ENCODE results near the gene POP5.
A peak's percentile ranks its signal among the peaks of the same experiment; 100 is the strongest.
"Not testable (repeated sequence)": the region's sequence is repeated elsewhere in the genome, so short reads cannot be mapped to it uniquely, and the experiment has no call there.

The POP5 gene, protein sequence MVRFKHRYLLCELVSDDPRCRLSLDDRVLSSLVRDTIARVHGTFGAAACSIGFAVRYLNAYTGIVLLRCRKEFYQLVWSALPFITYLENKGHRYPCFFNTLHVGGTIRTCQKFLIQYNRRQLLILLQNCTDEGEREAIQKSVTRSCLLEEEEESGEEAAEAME

DNA sequence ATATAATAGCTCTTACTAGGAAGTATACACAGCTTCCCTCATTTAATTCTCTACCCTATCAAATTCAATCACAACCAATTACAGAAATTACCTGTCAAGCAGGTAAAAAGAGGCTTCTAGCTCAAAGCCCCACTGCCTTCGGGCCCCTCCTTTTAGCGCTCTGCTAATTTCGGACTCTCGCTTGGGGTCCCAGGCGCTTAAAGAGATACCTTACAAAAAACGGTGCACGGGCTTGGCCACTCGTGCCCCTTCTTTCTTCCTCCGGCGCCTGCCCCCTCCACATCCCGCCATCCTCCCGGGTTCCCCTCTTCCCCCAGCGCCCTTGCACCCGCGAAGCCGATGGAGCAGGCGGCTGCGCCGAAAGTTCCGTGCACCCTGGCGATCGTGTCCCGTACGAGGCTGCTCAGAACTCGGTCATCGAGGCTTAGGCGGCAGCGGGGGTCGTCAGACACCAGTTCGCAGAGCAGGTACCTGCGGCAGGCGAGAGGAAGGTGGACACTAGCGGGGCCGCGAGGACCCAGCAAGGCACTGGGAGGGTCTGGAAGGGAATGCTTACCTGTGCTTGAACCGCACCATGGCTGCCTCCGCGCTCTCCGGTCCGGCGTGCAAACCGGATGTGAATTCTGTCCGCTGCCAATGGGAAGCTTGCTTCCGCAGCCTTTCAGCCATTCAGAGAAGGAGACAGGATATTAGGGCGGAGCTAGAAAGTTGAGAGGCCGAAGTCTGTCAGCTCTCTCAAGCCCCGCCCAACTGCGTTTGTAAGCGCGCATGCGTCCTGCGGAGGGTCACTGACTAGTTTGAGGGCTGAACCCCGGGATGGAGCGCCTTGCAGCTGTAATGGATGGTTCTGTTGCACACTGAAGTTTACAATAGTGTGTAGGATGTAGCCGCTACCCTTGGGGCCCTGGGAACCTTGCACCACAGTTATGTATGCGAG is at the start of gene POP5:
Gene POP5, minus strand, starts transcription at position 616 of the 937 bp plus-strand sequence. Its CDS starts 40 bp downstream, at position 576.
- DNase-seq, result peak; percentile 98

DNA sequence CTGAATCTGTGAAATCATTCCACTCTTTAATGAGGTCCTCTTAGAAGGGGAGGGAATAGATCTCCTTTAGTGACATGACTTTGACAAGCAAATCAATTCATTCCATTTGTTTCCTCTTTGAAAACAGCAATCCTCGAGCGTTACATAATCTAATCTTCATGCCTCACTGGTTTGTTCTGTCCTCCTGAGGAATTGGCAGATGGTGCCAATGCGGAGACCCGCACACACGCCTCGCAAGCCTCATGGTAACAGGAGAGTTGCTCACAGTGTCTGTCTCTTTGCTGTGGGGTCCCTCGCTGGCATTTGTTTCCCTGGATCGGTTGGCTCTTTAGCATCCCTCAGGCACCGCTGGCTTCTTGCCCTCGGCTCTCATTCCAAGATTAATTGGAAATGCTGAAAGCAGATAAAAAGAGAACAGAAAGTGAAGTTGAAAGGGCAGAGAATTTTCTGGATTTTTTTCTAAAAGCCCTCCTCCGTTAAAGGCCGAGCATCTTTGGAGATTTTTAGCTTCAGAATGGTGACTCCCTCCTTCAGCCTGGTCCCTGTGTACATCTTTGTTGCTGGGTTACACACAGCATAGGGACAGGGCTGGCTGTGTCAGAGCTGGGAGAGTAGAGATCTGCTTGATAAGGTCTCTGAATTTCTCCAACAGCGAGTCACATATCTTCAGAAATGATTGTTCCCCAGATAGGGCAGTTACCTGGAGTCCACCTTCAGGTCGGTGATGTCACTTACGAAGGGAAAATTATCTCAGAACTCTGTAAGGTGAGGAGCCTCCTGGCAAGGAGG is 49.1 kb upstream of the POP5 start:
- DNase-seq, result no peak

DNA sequence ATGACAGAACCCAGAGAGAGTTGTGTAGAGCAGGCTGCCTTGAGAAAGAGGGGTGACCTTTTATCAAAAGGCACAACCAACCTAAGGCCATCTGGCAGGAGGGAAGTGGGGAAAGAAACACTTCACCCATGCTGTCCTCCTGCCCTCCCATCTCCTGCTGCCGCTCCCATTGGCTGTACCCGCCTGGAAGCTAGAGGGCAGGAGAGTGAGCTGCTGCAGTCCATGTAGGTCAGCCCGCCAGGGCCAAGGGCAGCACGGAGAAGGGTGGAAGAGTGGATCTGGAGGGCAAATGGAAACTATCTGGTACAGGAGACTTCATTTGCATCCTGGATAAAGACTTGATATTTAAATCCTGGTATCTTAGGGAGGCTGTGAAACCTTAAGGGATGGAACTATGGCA is 47.7 kb upstream of the POP5 start:
- DNase-seq, result no peak

DNA sequence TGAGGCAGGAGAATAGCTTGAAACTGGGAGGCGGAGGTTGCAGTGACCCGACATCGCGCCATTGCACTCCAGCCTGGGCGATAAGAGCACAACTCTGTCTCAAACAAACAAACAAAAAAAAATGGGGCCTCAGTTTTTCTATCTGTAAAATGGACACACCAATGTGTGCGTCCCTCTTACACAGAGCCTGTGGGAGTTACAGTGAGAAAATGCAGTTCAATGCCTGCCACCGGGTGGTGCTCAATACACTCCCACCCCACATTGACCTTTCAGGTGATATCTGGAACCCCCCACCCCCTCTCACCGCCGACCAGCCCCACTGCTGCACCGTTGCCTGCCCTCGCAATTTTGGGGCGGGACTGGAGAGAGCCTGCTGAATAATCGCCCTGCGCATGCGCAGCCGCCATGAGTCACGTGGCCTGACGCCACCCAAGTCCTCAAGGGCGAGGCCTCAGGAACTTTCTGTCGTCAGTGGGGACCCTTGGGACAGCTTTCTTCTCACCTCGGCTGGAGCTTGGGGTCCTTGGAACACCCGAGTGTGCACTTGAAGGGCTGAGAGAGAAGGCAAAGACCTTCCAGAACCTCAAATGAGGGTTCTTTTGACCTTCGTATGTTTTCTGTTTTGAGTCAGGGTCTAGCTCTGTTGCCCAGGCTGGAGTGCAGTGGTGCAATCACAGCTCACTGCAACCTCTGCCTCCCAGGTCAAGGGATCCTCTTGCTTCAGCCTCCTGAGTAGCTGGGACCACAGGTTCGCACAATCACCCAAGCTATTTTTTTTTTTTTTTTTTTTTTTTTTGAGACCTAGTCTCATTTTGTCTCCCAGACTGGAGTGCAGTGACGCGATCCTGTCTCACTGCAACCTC is 44.6 kb upstream of the POP5 start:
- no peak for DNase-seq

DNA sequence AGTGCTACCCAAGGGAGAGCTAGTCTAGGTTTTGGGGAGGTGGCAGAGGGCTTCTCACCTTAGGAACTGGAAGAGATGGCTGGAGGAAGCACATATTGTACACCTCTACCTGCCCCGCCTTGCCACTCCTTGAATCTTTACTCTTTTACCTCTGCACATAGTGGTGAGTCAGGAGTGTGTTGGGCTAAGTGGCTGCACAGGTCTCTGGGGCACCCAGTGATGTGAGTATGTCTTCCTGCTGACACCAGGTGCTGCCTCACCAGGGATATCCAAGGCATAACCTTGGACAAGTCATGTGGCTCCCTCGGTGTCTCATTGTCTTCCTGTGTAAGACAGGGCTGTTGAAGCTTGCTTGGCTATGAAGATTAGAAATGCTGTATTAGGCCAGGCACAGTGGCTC is 39.4 kb upstream of the POP5 start:
- no peak for DNase-seq

DNA sequence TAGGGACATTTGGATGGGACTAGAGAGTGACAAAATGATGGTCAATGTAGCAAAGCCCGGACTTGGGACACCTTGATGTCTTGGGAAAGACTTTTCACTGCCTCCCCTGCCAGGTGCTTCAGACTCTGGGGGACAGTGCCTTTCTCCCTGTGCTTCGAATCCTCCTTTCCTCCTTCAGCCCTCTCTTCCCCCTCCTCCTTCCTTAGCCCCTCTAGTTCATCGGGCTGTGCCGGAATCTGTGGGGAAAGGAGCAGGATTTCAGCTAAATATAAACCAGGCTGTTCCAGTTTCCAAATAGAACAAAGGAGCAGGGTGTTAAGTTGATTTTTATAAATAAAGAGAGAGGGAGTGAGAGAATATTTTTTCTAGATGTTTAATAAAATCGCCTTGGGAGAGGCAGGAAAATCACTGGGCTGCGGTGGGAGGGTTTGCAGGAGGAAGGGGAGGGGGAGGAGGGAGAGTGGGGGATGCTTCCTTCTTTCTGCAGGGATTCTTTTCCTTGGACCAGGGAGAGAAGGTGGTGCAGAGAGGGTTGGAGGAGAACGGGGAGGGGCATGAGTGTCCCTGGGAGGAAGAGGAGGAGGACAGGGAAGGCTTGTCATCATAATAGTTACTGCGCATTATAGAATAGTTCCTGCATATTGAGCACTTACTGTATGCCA is 37.9 kb upstream of the POP5 start:
- DNase-seq, result no peak

DNA sequence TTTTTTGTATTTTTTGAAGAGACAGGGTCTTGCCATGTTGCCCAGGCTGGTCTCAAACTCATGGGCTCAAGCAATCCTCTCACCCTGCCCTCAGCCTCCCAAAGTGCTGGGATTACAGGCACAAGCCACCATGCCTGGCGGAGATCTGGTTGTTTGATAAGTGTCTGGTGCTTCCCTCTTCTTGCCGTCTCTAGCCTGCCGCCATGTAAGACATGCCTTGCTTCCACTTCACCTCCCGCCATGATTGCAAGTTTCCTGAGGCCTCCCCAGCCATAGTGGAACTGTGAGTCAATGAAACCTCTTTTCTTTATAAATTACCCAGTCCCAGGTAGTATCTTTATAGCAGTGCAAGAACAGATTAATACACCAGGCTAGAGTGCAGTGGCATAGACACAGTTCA is 36.6 kb upstream of the POP5 start:
- not testable (repeated sequence) for DNase-seq

DNA sequence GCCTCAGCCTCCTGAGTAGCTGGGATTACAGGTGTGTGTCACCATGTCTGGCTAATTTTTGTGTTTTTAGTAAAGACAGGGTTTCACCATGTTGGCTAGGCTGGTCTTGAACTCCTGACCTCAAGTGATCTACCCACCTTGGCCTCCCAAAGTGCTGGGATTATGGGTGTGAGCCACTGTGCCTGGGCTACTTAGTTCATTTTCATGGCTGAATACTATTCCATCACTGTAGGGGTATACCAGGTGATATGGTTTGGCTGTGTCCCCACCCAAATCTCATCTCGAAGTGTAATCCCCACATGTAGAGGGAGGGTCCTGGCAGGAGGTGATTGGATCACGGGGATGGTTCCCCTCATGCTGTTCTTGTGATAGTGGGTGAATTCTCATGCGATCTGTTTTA is 36.0 kb upstream of the POP5 start:
- not testable (repeated sequence) for DNase-seq

DNA sequence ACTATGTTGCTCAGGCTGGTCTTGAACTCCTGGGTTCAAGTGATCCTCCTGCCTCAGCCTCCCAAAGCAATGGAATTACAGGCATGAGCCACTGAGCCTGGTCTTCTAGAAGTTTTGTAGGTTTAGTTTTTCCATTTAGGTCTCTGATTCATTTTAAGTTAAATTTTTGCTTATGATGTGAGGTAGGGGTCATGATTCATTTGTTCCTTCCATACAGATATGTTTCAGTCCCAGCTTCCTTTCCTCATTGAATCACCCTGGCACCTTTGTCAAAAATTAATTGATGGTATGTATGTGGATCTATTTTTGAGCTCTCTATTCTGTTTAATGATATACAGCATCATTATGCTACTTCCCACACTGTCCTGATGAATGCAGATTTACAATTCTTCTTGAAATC is 33.6 kb upstream of the POP5 start:
- DNase-seq, result no peak

DNA sequence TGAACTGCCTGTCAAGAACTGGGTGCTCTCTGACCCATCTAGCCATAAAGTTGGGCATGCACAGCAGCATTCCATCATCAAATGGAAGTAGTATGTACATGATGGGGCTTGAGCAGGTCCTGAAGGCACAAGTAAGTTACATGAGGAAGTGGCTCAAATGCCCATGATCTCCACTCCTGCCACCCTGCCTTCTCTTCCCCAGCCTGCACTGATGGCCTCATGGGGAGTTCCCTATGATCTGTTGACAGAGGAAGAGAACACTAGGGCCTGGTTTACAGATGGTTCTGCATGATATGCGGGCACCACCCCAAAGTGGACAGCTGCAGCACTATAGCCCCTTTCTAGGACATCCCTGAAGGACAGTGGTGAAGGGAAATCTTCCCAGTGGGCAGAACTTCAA is 30.3 kb upstream of the POP5 start:
- DNase-seq, result not testable (repeated sequence)

DNA sequence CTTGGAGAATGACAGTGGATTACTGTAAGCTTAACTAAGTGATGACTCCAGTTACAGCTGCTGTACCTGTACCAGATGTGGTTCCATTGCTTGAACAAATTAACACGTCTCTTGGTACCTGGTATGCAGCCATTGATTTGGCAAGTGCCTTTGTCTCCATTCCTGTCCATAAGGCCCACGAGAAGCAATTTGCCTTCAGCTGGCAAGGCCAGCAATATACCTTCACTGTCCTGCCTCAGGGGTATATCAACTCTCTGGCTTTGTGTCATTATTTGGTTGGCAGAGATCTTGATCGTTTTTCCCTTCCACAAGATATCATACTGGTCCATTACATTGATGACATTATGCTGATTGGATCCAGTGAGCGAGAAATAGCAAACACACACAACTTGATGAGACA is 29.4 kb upstream of the POP5 start:
- no peak for DNase-seq

DNA sequence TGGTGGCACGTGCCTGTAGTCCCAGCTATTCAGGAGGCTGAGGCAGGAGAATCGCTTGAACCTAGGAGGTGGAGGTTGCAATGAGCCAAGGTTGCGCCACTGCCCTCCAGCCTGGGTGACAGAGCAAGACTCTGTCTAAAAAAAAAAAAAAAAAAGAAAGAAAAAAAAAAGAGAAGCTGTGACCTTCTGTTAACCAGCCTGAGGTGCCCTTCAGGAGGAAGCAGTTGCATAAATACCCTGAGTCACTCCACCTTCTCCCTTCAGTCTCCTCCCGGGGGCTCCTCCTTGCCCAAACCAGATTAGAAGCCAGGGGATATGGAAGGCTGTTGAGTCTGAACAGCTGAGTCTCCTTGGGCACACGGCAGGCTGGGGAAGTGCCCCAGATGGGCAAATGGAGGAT is 21.2 kb upstream of the POP5 start:
- DNase-seq, result not testable (repeated sequence)

DNA sequence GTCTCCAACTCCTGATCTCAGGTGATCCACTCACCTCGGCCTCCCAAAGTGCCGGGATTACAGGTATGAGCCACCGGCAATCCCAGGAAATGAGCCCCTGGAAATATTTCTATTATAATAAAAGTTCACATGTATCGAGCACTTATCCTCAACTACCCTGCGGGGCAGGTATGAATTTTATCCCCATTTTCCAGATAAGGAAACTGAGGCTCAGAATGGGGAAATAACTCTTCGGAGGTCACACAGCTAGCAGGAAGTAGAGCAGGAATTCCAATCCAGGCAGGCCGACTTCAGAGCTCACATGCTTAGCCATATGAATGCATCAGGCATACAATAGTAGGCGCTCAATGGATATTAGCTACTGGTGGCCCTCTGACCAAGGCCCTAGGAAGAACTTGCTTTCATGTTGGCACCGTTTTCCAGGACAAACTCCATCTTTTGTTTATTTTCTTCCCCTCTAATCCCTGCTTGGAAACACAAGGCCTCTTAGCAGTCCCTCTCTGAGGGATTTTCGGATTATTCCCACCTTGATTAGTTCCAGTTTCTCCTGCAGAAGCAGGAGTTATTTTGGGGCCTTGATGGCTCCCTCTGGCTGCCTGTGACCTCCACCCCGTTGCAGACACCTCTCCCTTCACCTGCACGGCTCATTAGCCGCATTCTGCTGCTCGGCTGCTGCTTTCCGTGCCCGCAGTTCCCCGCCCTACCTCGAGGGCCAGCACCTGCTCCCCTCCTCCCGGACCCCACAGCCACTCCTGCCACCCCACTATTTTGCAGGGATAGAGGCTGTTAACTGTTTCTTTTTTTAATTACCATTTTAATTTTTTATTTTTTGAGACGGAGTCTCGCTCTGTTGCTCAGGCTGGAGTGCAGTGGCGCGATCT is 18.7 kb upstream of the POP5 start:
- no peak for DNase-seq

DNA sequence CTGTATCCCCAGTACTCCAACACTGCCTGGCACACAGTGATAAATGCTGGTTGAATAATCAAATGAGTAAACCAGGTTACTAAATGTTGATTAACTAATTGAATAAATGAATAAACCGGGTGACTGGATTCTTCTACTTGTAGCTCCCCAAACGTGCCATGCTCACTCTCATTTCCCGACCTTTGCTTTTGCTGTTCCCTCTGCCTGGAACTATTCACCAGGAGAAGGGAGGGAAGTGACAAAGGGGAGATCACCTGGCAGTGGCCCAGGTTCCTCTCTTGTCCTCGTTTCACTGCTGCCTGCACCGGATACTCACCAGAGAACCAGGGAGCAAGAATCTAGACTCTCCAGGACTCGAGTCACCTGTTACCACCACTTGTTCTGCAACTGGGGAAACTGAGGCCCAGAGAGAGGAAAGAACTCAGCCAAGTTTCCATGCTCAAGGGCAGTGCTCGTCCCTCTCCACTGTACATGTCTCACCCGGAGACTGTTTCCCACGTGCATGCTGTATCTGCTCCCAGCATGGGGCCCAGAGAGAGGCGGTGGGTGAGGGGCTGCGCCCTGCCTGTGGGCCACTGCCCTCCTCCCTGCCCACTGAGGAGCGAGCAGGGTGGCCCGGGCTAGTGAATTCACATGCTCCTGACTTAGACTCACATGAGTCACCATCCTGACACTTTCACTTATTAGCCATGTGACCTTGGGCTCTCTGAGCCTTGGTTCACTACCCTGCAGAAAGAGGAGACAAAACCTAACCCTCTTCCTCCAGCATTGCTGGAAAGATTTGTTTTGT is 17.7 kb upstream of the POP5 start:
- DNase-seq, result no peak

DNA sequence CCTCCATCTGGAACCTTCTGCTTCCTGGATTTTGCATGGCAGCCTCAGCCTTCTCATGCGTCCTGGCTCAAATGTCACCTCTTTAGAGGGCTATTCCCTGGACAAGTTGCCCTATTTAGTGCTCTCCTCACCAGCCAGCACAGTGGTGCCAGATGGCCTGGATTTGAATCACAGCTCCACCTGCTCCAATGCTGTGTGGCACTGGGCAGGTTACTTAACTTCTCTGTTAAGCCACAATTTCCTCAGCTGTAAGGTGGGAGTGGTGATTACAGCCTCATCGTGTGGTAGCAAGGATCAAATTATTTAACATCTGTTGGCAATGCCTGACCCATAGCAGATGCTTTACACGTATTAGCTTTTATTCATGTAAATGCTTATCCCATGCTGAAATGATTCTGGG is 16.7 kb upstream of the POP5 start:
- no peak for DNase-seq

DNA sequence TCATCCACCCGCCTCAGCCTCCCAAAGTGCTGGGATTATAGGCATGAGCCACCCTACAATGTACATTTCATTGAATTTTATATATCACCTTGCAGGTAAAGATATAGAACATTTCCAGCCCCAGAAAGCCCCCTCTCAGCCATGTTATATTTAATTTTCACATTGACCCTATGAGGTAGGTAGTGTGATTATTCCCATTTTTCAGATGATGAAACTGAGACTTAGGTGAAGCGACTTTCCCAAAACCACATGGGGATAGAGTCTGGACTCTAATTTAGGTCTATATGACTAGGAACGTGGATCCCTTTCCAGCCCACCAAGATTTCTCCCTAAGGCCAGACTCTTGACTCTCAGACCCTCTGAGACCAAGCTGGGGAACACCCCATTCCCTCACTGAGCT is 15.7 kb upstream of the POP5 start:
- no peak for DNase-seq

DNA sequence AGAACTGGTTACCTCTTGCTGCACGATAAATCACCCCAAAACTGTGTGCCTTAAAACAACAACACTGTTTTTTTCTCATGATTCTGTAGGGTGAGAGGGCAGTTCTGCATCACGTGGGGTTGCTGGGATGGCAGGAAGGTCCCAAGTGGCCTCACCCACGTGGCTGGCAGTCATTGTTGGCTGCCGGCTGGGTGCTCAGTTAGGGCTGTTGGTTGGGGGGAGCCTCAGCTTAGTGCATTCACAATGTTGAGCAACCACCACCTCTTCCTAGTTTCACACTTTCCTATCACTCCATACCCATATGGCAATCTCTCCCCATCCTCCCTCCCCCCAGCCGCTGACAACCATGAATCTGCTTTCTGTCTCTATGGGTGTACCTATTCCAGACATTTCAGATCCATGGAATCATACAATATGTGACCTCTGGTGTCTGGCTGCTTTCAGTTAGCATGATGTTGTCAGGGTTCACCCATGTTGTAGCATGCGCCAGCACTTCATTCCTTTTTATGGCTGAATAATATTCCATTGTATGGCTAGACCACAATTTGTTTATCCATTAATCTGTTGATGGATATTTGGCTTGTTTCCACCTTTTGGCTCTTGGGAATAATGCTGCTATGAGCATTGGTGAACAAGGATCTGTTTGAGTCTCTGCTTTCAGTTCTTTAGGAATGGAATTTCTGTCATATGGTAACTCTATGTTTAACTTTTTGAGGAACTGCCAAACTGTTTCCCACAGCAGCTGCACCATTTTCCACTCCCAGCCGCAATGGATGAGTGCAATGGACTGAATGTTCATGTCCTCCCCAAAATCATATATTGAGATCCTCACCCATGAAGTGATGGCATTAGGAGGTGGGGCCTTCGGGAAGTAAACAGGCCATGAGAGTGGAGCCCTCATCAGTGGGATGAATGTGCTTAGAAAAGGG is 11.2 kb upstream of the POP5 start:
- no peak for DNase-seq

DNA sequence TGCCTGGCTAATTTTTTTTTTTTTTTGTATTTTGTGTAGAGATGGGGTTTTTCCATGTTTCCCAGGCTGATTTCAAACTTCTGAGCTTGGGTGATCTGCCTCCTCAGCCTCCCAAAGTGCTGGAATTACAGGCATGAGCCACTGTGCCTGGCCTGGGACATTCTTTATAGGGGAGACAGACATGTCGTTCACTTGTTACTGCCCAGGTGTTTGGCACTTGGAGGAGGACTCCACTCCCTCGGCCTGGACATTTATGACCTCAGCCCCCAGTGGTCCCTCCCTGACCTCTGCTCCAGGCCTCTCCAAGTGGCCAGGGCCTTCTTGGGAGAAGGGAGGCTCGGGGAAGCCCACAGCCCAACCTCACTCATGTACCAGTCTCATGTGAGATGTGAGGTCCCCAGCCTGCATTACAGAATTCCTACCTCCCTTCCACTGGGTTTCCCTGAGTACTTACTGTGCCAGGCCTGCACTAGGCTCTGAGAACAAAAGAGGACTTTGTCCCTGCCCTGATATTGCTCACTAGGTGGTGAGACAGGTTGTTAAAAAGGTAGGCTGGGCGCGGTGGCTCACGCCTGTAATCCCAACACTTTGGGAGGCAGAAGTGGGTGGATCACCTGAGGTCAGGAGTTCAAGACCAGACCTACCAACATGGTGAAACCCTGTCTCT is 9.7 kb upstream of the POP5 start:
- DNase-seq, result no peak
